HG02852 (cell line): Measurements from ENCODE around the gene ARHGAP8.

Source experiments
- ATAC-seq: cut with Tn5 transposase; IDR thresholded peaks from one replicate; pipeline ENCODE4 v1.9.1; 2021; ENCODE audit warnings: mild to moderate bottlenecking, moderate library complexity; ENCODE audit not compliant: unreplicated experiment

ARHGAP8 gene

GRCh38 chr22:44823806-44824205 is 71.4 kb downstream of the ARHGAP8 start:
- ATAC-seq: no peak

- no peak for ATAC-seq
These were observed 71.9 kb downstream of the ARHGAP8 start for GRCh38 chr22:44824271-44824670.

GRCh38 chr22:44825310-44826150 is 73.2 kb downstream of the ARHGAP8 start:
- no peak for ATAC-seq

- ATAC-seq: no peak
These were observed 75.4 kb downstream of the ARHGAP8 start for GRCh38 chr22:44827666-44828190.

GRCh38 chr22:44828193-44828592 is 75.8 kb downstream of the ARHGAP8 start:
- no peak for ATAC-seq

GRCh38 chr22:44831885-44832284 is 79.5 kb downstream of the ARHGAP8 start:
- ATAC-seq: no peak

GRCh38 chr22:44834065-44834464 is 81.7 kb downstream of the ARHGAP8 start:
- ATAC-seq: no peak

GRCh38 chr22:44837481-44837880 is 85.1 kb downstream of the ARHGAP8 start:
- ATAC-seq: no peak

- no peak for ATAC-seq
These were observed 86.1 kb downstream of the ARHGAP8 start for GRCh38 chr22:44838316-44839016.

GRCh38 chr22:44839061-44839460 is 86.7 kb downstream of the ARHGAP8 start:
- no peak for ATAC-seq

GRCh38 chr22:44839721-44840120 is 87.3 kb downstream of the ARHGAP8 start:
- no peak for ATAC-seq

- ATAC-seq: no peak
These were observed 88.4 kb downstream of the ARHGAP8 start for GRCh38 chr22:44840611-44841322.

- no peak for ATAC-seq
These were observed 90.0 kb downstream of the ARHGAP8 start for GRCh38 chr22:44842417-44842816.

GRCh38 chr22:44845191-44845590 is 92.8 kb downstream of the ARHGAP8 start:
- ATAC-seq: no peak

GRCh38 chr22:44845796-44846720 is 93.7 kb downstream of the ARHGAP8 start:
- no peak for ATAC-seq

- ATAC-seq: no peak
These were observed 94.4 kb downstream of the ARHGAP8 start for GRCh38 chr22:44846726-44847275.

GRCh38 chr22:44847380-44847779 is 95.0 kb downstream of the ARHGAP8 start:
- no peak for ATAC-seq

GRCh38 chr22:44847892-44848291 is 95.5 kb downstream of the ARHGAP8 start:
- no peak for ATAC-seq

- ATAC-seq: no peak
These were observed 95.9 kb downstream of the ARHGAP8 start for GRCh38 chr22:44848296-44848741.
